OCI-LY1 (cell line): ENCODE data around the gene TENT4A.

Experiments used
- H2AFZ ChIP-seq: fragments of 200-600 bp; sonication (generic), shearing (Covaris generic); 2 replicates; pipeline ENCODE4 v1.6.0; 2014; ENCODE audit warnings: antibody characterized with exemption, mild to moderate bottlenecking, low read length
- H3F3A ChIP-seq: fragments of 200-600 bp; sonication (generic), shearing (Covaris generic); 2 replicates; pipeline ENCODE4 v1.6.0; 2014; ENCODE audit warnings: mild to moderate bottlenecking, antibody characterized with exemption, low read length, moderate library complexity; ENCODE audit not compliant: insufficient read depth
- H3K27ac ChIP-seq: fragments of 200-600 bp; sonication (generic); 2 replicates; pipeline ENCODE4 v1.5.1; 2014; ENCODE audit warnings: low read length, mixed run types, mild to moderate bottlenecking, low read depth; ENCODE audit not compliant: poor library complexity, severe bottlenecking
- H3K27me3 ChIP-seq: fragments of 200-600 bp; sonication (generic); 2 replicates; pipeline ENCODE4 v1.6.0; 2014; ENCODE audit warnings: antibody characterized with exemption, mild to moderate bottlenecking, low read length, moderate library complexity; ENCODE audit not compliant: insufficient read depth
- H3K36me3 ChIP-seq: fragments of 200-600 bp; sonication (generic); 2 replicates; pipeline ENCODE4 v1.6.1; 2014; ENCODE audit warnings: mild to moderate bottlenecking, antibody characterized with exemption, low read length, moderate library complexity, mixed read lengths; ENCODE audit not compliant: insufficient read depth
- H3K4me1 ChIP-seq: fragments of 200-600 bp; sonication (generic); 2 replicates; pipeline ENCODE4 v1.5.1; 2014; ENCODE audit warnings: mild to moderate bottlenecking, low read length, moderate library complexity; ENCODE audit not compliant: insufficient read depth, severe bottlenecking
- H3K4me2 ChIP-seq: fragments of 200-600 bp; sonication (generic), shearing (Covaris generic); 2 replicates; pipeline ENCODE4 v1.6.1; 2014; ENCODE audit warnings: low read length
- H3K4me3 ChIP-seq: fragments of 200-600 bp; sonication (generic); 2 replicates; pipeline ENCODE4 v1.5.1; 2014; ENCODE audit warnings: low read length, low read depth, mild to moderate bottlenecking, mixed read lengths; ENCODE audit not compliant: poor library complexity, severe bottlenecking
- H3K79me2 ChIP-seq: fragments of 200-600 bp; shearing (Covaris generic); 2 replicates; pipeline ENCODE4 v1.6.1; 2016; ENCODE audit warnings: mixed run types, low read length, mixed read lengths; ENCODE audit not compliant: insufficient read depth
- H3K9ac ChIP-seq: fragments of 200-600 bp; sonication (generic), shearing (Covaris generic); 2 replicates; pipeline ENCODE4 v1.6.1; 2014; ENCODE audit warnings: mild to moderate bottlenecking, low read length, mixed read lengths
- H3K9me2 ChIP-seq: fragments of 200-600 bp; sonication (generic), shearing (Covaris generic); 2 replicates; pipeline ENCODE4 v1.6.1; 2014; ENCODE audit warnings: low read depth, mild to moderate bottlenecking, low read length, mixed read lengths
- H3K9me3 ChIP-seq: fragments of 200-600 bp; shearing (Covaris generic); 2 replicates; pipeline ENCODE4 v1.6.1; 2014; ENCODE audit warnings: low read length, mixed read lengths
- H4K20me1 ChIP-seq: fragments of 200-600 bp; sonication (generic), shearing (Covaris generic); 2 replicates; pipeline ENCODE4 v1.6.0; 2016; ENCODE audit warnings: mild to moderate bottlenecking, low read length; ENCODE audit not compliant: insufficient read depth
- EZH2 ChIP-seq: fragments of 200-600 bp; sonication (generic), shearing (Covaris generic); IDR thresholded peaks from 2 replicates; pipeline ENCODE4 v1.8.0; 2017; ENCODE audit warnings: borderline replicate concordance, mixed run types, mild to moderate bottlenecking, antibody characterized with exemption, low read length, moderate library complexity, mixed read lengths
- TF ChIP-seq, protein P1 (sequence below): fragments of 200-600 bp; sonication (generic), shearing (Covaris generic); IDR thresholded peaks from 2 replicates; pipeline ENCODE4 v1.5.1; 2017; ENCODE audit warnings: mild to moderate bottlenecking, antibody characterized with exemption, low read length, moderate library complexity, mixed read lengths

Gene TENT4A

DNA sequence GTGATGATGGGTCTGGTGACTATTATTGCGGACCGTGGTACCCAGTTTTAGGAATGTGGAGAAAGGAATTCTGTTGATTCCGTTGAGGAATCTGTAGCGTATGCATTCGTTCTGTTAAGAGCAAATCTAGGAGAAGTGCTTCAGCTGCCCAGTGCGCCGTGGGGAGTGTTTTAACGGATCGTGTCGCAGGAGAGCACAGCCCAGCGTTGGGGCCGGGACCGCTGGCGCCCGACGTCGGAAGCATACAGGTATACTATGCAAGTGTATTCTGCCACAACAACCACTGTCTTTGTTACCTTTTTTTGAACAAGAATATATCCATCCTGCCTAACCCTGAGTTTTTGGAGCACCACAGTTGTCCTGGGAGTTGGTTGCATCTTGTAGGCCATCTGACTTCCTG is 42.7 kb downstream of the TENT4A start:
- no peak overlapping the region for H3K4me3 ChIP-seq
- no peaks in the 10 kb centered on the region for H3K27me3 ChIP-seq
- H2AFZ ChIP-seq, result no peak overlapping the region
- H3K9me3 ChIP-seq, result no peaks in the 10 kb centered on the region
- no peaks in the 10 kb centered on the region for H3K79me2 ChIP-seq
- TF ChIP-seq, protein P1, sequence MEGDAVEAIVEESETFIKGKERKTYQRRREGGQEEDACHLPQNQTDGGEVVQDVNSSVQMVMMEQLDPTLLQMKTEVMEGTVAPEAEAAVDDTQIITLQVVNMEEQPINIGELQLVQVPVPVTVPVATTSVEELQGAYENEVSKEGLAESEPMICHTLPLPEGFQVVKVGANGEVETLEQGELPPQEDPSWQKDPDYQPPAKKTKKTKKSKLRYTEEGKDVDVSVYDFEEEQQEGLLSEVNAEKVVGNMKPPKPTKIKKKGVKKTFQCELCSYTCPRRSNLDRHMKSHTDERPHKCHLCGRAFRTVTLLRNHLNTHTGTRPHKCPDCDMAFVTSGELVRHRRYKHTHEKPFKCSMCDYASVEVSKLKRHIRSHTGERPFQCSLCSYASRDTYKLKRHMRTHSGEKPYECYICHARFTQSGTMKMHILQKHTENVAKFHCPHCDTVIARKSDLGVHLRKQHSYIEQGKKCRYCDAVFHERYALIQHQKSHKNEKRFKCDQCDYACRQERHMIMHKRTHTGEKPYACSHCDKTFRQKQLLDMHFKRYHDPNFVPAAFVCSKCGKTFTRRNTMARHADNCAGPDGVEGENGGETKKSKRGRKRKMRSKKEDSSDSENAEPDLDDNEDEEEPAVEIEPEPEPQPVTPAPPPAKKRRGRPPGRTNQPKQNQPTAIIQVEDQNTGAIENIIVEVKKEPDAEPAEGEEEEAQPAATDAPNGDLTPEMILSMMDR, result no peak
- no peak for TF ChIP-seq EZH2
- no peak overlapping the region for H3K27ac ChIP-seq
- H4K20me1 ChIP-seq, result no peaks in the 10 kb centered on the region
- H3F3A ChIP-seq, result no peaks in the 10 kb centered on the region; the same call in 1 of the 2 replicates
- H3K4me2 ChIP-seq, result no peak overlapping the region
- H3K9ac ChIP-seq, result no peak overlapping the region
- peaks cover 63% of the 10 kb centered on the region for H3K36me3 ChIP-seq
- H3K9me2 ChIP-seq, result no peaks in the 10 kb centered on the region
- H3K4me1 ChIP-seq, result peaks cover 2% of the 10 kb centered on the region

GRCh38 chr5:6757414-6757969 is 44.3 kb downstream of the TENT4A start:
- Histone ChIP-seq H3K27ac (no peak overlapping the region), H2AFZ (no peak overlapping the region), H3K4me2 (no peak overlapping the region), H3K9ac (no peak overlapping the region), H3F3A (no peaks in the 10 kb centered on the region; the same call in 1 of the 2 replicates), H3K27me3 (no peaks in the 10 kb centered on the region), H3K9me3 (no peaks in the 10 kb centered on the region), H4K20me1 (no peaks in the 10 kb centered on the region), H3K4me3 (no peak overlapping the region), H3K9me2 (no peaks in the 10 kb centered on the region), H3K4me1 (no peaks in the 10 kb centered on the region), H3K36me3 (peaks cover 48% of the 10 kb centered on the region), H3K79me2 (no peaks in the 10 kb centered on the region)
- TF ChIP-seq, protein P1, result no peak
- no peak for TF ChIP-seq EZH2

DNA sequence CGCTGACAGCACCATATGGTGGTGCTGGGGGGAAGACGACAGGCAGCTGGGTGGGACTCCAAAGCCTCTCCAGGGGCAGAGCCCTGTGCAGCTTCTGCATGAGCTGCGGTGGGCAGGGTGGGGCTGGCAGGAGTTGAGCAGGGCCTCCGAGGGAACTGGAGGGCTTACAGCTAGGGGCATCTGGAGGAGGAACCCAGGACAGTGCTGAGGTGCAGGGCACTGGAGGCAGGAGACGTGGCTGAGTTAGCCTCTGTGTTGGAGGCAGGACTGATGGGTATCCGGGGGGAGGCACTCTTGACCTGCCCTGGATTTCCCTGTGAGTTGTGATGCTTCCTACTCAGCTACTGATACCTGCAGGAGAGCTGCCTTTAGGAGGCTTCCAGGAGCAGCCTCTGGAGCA is 45.0 kb downstream of the TENT4A start:
- no peaks in the 10 kb centered on the region for H3K4me1 ChIP-seq
- H3K27me3 ChIP-seq, result no peaks in the 10 kb centered on the region
- no peak overlapping the region for H2AFZ ChIP-seq
- no peaks in the 10 kb centered on the region for H3K9me2 ChIP-seq
- no peaks in the 10 kb centered on the region; the same call in 1 of the 2 replicates for H3F3A ChIP-seq
- no peaks in the 10 kb centered on the region for H4K20me1 ChIP-seq
- no peak overlapping the region for H3K4me3 ChIP-seq
- no peaks in the 10 kb centered on the region for H3K9me3 ChIP-seq
- peaks cover 40% of the 10 kb centered on the region for H3K36me3 ChIP-seq
- H3K27ac ChIP-seq, result no peak overlapping the region
- H3K4me2 ChIP-seq, result no peak overlapping the region
- H3K9ac ChIP-seq, result no peak overlapping the region
- H3K79me2 ChIP-seq, result no peaks in the 10 kb centered on the region
- no peak for TF ChIP-seq EZH2

- peaks cover 36% of the 10 kb centered on the region for H3K36me3 ChIP-seq
Measured at GRCh38 chr5:6758706-6759105, 45.5 kb downstream of the TENT4A start.

More at GRCh38 chr5:6758706-6759105, 45.5 kb downstream of the TENT4A start:
- TF ChIP-seq EZH2, result no peak
- TF ChIP-seq, protein P1, result no peak
- no peak overlapping the region for H2AFZ ChIP-seq
- H3K9me2 ChIP-seq, result no peaks in the 10 kb centered on the region
- H3K79me2 ChIP-seq, result no peaks in the 10 kb centered on the region
- no peaks in the 10 kb centered on the region for H4K20me1 ChIP-seq
- no peaks in the 10 kb centered on the region for H3K9me3 ChIP-seq
- H3K4me3 ChIP-seq, result no peak overlapping the region
- no peaks in the 10 kb centered on the region; the same call in 1 of the 2 replicates for H3F3A ChIP-seq
- no peak overlapping the region for H3K9ac ChIP-seq
- no peaks in the 10 kb centered on the region for H3K4me1 ChIP-seq
- no peak overlapping the region for H3K4me2 ChIP-seq
- no peaks in the 10 kb centered on the region for H3K27me3 ChIP-seq
- no peak overlapping the region for H3K27ac ChIP-seq
